Adrenal gland (tissue), 12 donors: Measurements from ENCODE around the gene MYO9B. TPM values are rescaled to one million over a fixed set of nuclear protein-coding genes. Genes with fewer than 3 reads are reported as not detected.
"Not testable (repeated sequence)": the region's sequence is repeated elsewhere in the genome, so short reads cannot be mapped to it uniquely, and the experiment has no call there.

Experiments used
- DNase-seq, 7 donors: peaks; one replicate each; pipeline ENCODE4 v3.0.0-alpha.2; 2019 to 2020
- H3K27ac ChIP-seq, 5 donors: fragments of 200-600 bp; sonication (generic) in 4 of 5; 1 replicate in 3 of 5; 2 replicates in 2 of 5; pipeline versions ENCODE4 v1.5.1 to v1.8.0; 2016 to 2020; ENCODE audit warnings: mild to moderate bottlenecking in 1 of 5
- H3K27me3 ChIP-seq: fragments of 200-600 bp; 2 replicates; pipeline ENCODE4 v1.8.0; 2021
- H3K36me3 ChIP-seq, 2 donors: fragments of 200-600 bp; replicated peaks in 1 of 2; 1 replicate in 1 of 2; 2 replicates in 1 of 2; pipeline versions ENCODE4 v1.5.1 to v1.8.0; 2018 to 2022
- H3K4me1 ChIP-seq, 2 donors: fragments of 200-600 bp; replicated peaks in 1 of 2; 1 replicate in 1 of 2; 2 replicates in 1 of 2; pipeline versions ENCODE4 v1.5.1 to v1.8.0; 2018 to 2021
- H3K4me3 ChIP-seq, 4 donors: fragments of 200-600 bp; sonication (generic) in 3 of 4; one replicate each; pipeline ENCODE4 v1.5.1; 2016 to 2018
- H3K9me3 ChIP-seq, 3 donors: fragments of 200-600 bp; sonication (generic) in 1 of 3; replicated peaks in 1 of 3; 1 replicate in 2 of 3; 2 replicates in 1 of 3; pipeline versions ENCODE4 v1.5.1 to v1.8.0; 2016 to 2021
- POLR2A ChIP-seq, 2 donors: fragments of 450-650 bp; IDR thresholded peaks; one replicate each; pipeline ENCODE4 v1.6.1; 2017; ENCODE audit warnings: antibody characterized with exemption in 2 of 2, mild to moderate bottlenecking in 2 of 2, moderate library complexity in 1 of 2
- WGBS, 4 donors: extraction: QIAGEN DNeasy Blood & Tissue Kit in 2 of 4; methylation state at CpG; one replicate each; pipeline versions ENCODE4 v1.1.5 to v1.1.7; 2013 to 2017; 5-methylcytosine and 5-hydroxymethylcytosine counted together
- intact Hi-C, 2 donors: fragments of 100-400 bp; cut with DNase I; formaldehyde crosslinking; loops; one replicate each; pipeline versions ENCODE4 v1.14.1 to v1.15.0; 2022 to 2023
- polyA plus RNA-seq, 3 donors: library from polyadenylated mRNA; stranded (reverse); fragments of 200-250 nt in 2 of 3; fragments of 350-450 nt in 1 of 3; fragmentation: Illumina TruSeq in 1 of 3; extraction: RNeasy Lipid Tissue Mini Kit (QIAGEN cat#74804) in 1 of 3; gene quantifications; one replicate each; pipeline ENCODE4 v1.2.3, GENCODE V29; 2013 to 2014
- total RNA-seq, 9 donors: library from RNA; depleted of rRNA in 4 of 9; stranded (reverse); fragments of >200 nt in 4 of 9; fragments of 120-200 nt in 1 of 9; fragmentation: NEBNext Ultra II Directional in 1 of 9; extraction: Animal tissue kit (Norgen Biotek cat#: 25700) in 1 of 9; gene quantifications; one replicate each; pipeline versions ENCODE4 v1.1.0 to v1.2.4, GENCODE V29; 2013 to 2023
- TF ChIP-seq, protein P1 (sequence below), 6 experiments: fragments of 450-650 bp in 4 of 6; fragments of 200-600 bp in 2 of 6; sonication (generic) in 1 of 6; IDR thresholded peaks; 1 replicate in 5 of 6; 2 replicates in 1 of 6; pipeline versions ENCODE4 v1.5.1 to v1.8.0; 2016 to 2021; ENCODE audit warnings: antibody characterized with exemption in 6 of 6, mild to moderate bottlenecking in 2 of 6, moderate library complexity in 1 of 6
- donor health status: healthy with polysubstance abuse.
- donor health status: Bipolar disorder and iron deficiency.
- donor health status: DM: yes; HTN: yes; CAD: no.
- donor health status: DM: no; HTN: no; CAD: no.
- donor health status: DM: no; HTN: no; CAD: no.
- donor health status: DM: yes; HTN: yes; CAD: no.

The MYO9B gene
- total and polyA plus RNA-seq, 12 donors: 23.6 to 236 (median 86.3) TPM

- TF ChIP-seq, protein P1, sequence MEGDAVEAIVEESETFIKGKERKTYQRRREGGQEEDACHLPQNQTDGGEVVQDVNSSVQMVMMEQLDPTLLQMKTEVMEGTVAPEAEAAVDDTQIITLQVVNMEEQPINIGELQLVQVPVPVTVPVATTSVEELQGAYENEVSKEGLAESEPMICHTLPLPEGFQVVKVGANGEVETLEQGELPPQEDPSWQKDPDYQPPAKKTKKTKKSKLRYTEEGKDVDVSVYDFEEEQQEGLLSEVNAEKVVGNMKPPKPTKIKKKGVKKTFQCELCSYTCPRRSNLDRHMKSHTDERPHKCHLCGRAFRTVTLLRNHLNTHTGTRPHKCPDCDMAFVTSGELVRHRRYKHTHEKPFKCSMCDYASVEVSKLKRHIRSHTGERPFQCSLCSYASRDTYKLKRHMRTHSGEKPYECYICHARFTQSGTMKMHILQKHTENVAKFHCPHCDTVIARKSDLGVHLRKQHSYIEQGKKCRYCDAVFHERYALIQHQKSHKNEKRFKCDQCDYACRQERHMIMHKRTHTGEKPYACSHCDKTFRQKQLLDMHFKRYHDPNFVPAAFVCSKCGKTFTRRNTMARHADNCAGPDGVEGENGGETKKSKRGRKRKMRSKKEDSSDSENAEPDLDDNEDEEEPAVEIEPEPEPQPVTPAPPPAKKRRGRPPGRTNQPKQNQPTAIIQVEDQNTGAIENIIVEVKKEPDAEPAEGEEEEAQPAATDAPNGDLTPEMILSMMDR (IDR thresholded peaks at IDR 0.05): peak; percentile 13 to 64 (median 40)
- no peak for TF ChIP-seq POLR2A (IDR thresholded peaks at IDR 0.05)
- DNase-seq: peak in 5 of 7 donors; percentile 46 to 77 (median 53)
- no peaks in the 10 kb centered on the region for H3K27me3 ChIP-seq
- WGBS, 4 donors: 63 to 98% (median 79%) methylated on average over 3 of the region's 3 CpGs
- no peak overlapping the region for H3K4me3 ChIP-seq
- peaks cover 4 to 19% of the 10 kb centered on the region in 2 donors for H3K4me1 ChIP-seq
- intact Hi-C loops: no loop called here
- H3K27ac ChIP-seq: peak overlapping the region in 1 of 5 donors; percentile 31
- H3K9me3 ChIP-seq: no peaks in the 10 kb centered on the region
- H3K36me3 ChIP-seq: peaks cover 0 to 10% of the 10 kb centered on the region in 2 donors
These were observed 27.6 kb downstream of the MYO9B start for GRCh38 chr19:17103177-17103576.

DNA sequence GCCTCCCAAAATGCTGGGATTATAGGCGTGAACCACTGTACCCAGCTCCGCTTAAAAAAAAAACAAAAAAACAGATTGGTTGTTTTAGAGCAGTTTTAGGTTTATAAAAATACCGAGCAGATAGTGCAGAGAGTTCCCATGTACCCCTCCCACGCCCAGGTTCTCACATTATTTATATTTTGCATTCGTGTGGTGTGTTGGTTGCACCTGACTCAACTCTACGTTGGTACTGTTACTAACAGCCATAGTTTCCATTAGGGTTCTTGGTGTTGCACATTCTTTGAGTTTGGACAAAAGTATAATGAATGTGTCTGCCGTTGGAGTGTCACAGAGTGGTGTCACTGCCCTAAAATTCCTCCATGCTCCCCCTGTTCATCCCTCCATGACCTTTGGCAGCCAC lies 29.1 kb downstream of the MYO9B start:
- TF ChIP-seq POLR2A (IDR thresholded peaks at IDR 0.05): no peak
- TF ChIP-seq, protein P1 (IDR thresholded peaks at IDR 0.05): no peak
- Histone ChIP-seq H3K27ac (no peak overlapping the region), H3K27me3 (no peaks in the 10 kb centered on the region), H3K9me3 (no peaks in the 10 kb centered on the region), H3K4me3 (no peak overlapping the region), H3K4me1 (peaks cover 7 to 31% of the 10 kb centered on the region in 2 donors), H3K36me3 (peaks cover 0 to 10% of the 10 kb centered on the region in 2 donors)
- WGBS, 4 donors: 81 to 87% (median 85%) methylated on average over 7 of the region's 7 CpGs
- no peak for DNase-seq
- intact Hi-C loops: no loop called here

DNA sequence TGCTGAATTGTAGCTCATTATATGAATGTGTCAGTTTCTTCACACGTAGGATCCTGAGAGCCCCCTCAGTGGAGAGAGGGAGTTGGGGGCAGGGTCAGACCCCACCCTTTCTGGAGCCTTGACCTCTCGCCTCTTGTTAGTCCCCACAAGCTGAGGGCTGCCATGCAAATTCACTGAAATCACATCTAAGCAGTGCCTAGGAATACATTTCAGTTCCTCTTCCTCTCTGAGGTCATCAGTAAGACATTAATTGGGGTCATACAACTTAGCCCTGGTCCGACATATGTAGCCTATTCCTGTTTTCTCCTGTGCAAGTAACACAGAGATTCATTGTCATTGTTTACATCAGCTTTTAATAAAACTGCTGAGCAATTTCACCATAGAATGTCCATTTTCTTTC lies 30.0 kb downstream of the MYO9B start:
- Histone ChIP-seq H3K36me3 (peaks cover 0 to 10% of the 10 kb centered on the region in 2 donors), H3K4me3 (no peak overlapping the region), H3K27me3 (no peaks in the 10 kb centered on the region), H3K9me3 (no peaks in the 10 kb centered on the region), H3K27ac (peak overlapping the region in 1 of 5 donors; percentile 45), H3K4me1 (peaks cover 7 to 32% of the 10 kb centered on the region in 2 donors)
- WGBS, 4 donors: 69 to 83% (median 72%) methylated on average over 3 of the region's 3 CpGs
- intact Hi-C loops: no loop called here
- no peak for DNase-seq
- TF ChIP-seq, protein P1 (IDR thresholded peaks at IDR 0.05): no peak
- TF ChIP-seq POLR2A (IDR thresholded peaks at IDR 0.05): no peak

DNA sequence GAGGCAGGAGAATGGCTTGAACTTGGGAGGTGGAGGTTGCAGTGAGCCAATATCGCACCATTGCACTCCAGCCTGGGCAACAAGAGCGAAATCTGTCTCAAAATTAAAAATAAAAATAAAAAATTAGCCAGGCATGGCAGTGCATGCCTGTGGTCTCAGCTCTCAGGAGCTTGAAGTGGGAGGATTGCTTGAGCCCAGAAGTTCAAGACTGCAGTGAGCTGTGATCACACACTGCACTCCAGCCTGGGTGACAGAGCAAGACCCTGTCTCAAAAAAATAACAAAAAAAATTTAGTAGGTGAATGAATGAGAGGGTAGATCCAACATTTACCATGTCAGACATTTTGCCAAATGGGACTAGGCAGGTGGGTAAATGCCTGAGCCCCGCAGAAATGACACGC lies 31.4 kb downstream of the MYO9B start:
- H3K4me3 ChIP-seq, DNase-seq, intact Hi-C loops, H3K9me3 ChIP-seq, H3K27me3 ChIP-seq, H3K36me3 ChIP-seq: not testable (repeated sequence)
- H3K27ac ChIP-seq: peak overlapping the region in 3 of 5 donors; percentile 74 to 92 (median 85)
- 93 to 100% (median 97%) methylated on average over 4 of the region's 4 CpGs for WGBS, 4 donors
- H3K4me1 ChIP-seq: peaks cover 8 to 44% of the 10 kb centered on the region in 2 donors
